SK-N-SH treated with all-trans-retinoic acid at 6 μM for 48 hours (cell line): ENCODE measurements around the gene HOXA6.

Experiments
- CSDC2 ChIP-seq: fragments of 250-450 bp; sonication (Bioruptor Pico); IDR thresholded peaks from 2 replicates; pipeline ENCODE4 v1.5.0; 2020; ENCODE audit warnings: mild to moderate bottlenecking, moderate library complexity
- ZFP30 ChIP-seq: fragments of 450-650 bp; formaldehyde crosslinking; IDR thresholded peaks from 2 replicates; pipeline ENCODE4 v1.5.0; 2022; ENCODE audit warnings: mild to moderate bottlenecking, moderate library complexity

DNA sequence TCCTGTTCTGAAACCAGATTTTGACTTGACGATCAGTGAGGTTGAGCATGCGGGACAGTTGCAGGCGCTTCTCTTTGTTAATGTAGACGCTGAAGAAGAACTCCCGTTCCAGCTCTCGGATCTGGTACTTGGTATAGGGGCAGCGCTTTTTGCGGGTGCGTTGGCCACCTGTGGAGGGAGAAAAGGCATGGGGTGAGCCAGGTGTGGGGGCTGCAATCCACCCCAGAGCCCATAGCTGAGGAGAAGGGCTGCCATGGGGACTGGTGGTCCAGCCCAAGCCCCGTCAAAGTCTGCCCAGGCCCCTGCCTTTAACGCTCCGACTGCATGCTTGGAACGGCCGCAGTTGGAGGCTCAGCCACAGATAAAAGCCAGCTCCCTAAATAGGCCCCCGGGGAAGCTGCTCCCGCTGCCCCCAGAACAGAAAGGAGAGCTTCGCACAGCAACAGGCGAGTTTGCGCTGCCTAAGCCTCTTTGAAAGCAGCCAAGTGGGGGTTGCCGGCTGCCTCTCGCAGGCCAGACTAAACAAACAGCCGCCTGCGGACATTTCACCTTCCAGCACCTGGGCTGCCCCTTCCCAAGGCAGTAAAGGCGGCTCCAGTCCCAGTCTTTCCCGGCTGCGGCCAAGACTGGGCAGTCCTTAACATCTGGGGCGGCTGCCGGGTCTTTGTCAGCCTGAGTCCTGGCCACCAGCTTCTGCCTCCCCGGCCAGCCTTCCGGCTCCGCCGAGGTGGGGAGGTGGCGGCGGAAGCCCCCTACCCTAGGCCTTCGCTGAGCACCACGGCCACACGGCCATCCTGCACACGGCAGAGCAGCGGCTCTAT is 35.5 kb upstream of the HOXA6 start:
- no peak for TF ChIP-seq CSDC2
- no peak for TF ChIP-seq ZFP30
